HG02970 (cell line): ENCODE results near the gene KRTAP6-2.

Source experiments
- ATAC-seq: cut with Tn5 transposase; IDR thresholded peaks from one replicate; pipeline ENCODE4 v1.9.1; 2021; ENCODE audit warnings: mild to moderate bottlenecking, moderate library complexity, moderate number of reproducible peaks; ENCODE audit not compliant: unreplicated experiment, low FRiP score

Gene KRTAP6-2

GRCh38 chr21:30598802-30599201 lies at the start of gene KRTAP6-2:
KRTAP6-2 (minus strand) TSS chr21:30598902; CDS start chr21:30598874, 28 bp downstream.
- ATAC-seq = no peak

GRCh38 chr21:30646904-30647414 lies 48.3 kb upstream of the KRTAP6-2 start:
- ATAC-seq = no peak

- no peak for ATAC-seq
Observed at GRCh38 chr21:30642564-30642963, 43.9 kb upstream of the KRTAP6-2 start, which contains the start of gene KRTAP20-3. KRTAP20-3 (plus strand) TSS chr21:30642864.

GRCh38 chr21:30638686-30639085 lies 40.0 kb upstream of the KRTAP6-2 start:
- ATAC-seq = no peak

GRCh38 chr21:30634906-30635305 lies 36.2 kb upstream of the KRTAP6-2 start, which contains the start of gene KRTAP20-2:
KRTAP20-2 (plus strand) TSS chr21:30635206; CDS start chr21:30635264, 58 bp downstream.
- no peak for ATAC-seq

- no peak for ATAC-seq
Observed at GRCh38 chr21:30629200-30629599, 30.5 kb upstream of the KRTAP6-2 start.

GRCh38 chr21:30628109-30628508 lies 29.4 kb upstream of the KRTAP6-2 start:
- no peak for ATAC-seq

GRCh38 chr21:30625449-30626165 lies 26.9 kb upstream of the KRTAP6-2 start:
- no peak for ATAC-seq

GRCh38 chr21:30623362-30623761 lies 24.7 kb upstream of the KRTAP6-2 start:
- ATAC-seq = no peak

GRCh38 chr21:30620522-30620921 lies 21.8 kb upstream of the KRTAP6-2 start, which contains the start of gene KRTAP20-4:
KRTAP20-4 (plus strand) TSS chr21:30620627.
- no peak for ATAC-seq

GRCh38 chr21:30620080-30620479 lies 21.4 kb upstream of the KRTAP6-2 start:
- no peak for ATAC-seq

- no peak for ATAC-seq
Observed at GRCh38 chr21:30616125-30616524, 17.4 kb upstream of the KRTAP6-2 start, which contains the start of gene KRTAP20-1. KRTAP20-1 (plus strand) TSS chr21:30616425; CDS start chr21:30616455, 30 bp downstream.

GRCh38 chr21:30615199-30615598 lies 16.5 kb upstream of the KRTAP6-2 start:
- no peak for ATAC-seq

- ATAC-seq = no peak
Observed at GRCh38 chr21:30613836-30614235, 15.1 kb upstream of the KRTAP6-2 start, which contains the start of gene KRTAP6-1. KRTAP6-1 (minus strand) TSS chr21:30613930; CDS start chr21:30613904, 26 bp downstream.

- no peak for ATAC-seq
Observed at GRCh38 chr21:30612132-30612531, 13.4 kb upstream of the KRTAP6-2 start.

- ATAC-seq = no peak
Observed at GRCh38 chr21:30605968-30606367, 7.3 kb upstream of the KRTAP6-2 start.

GRCh38 chr21:30600787-30601186 lies 2.1 kb upstream of the KRTAP6-2 start, which contains the start of gene KRTAP22-1:
KRTAP22-1 (plus strand) TSS chr21:30601087.
- no peak for ATAC-seq

- no peak for ATAC-seq
Observed at GRCh38 chr21:30592140-30592539, 6.6 kb downstream of the KRTAP6-2 start, which contains the start of gene KRTAP6-3. KRTAP6-3 (plus strand) TSS chr21:30592440; CDS start chr21:30592446, 6 bp downstream.

- no peak for ATAC-seq
Observed at GRCh38 chr21:30590297-30590696, 8.4 kb downstream of the KRTAP6-2 start, which contains the start of gene KRTAP22-2. KRTAP22-2 (minus strand) TSS chr21:30590397.

- ATAC-seq = no peak
Observed at GRCh38 chr21:30582870-30583269, 15.8 kb downstream of the KRTAP6-2 start.

- no peak for ATAC-seq
Observed at GRCh38 chr21:30580132-30580531, 18.6 kb downstream of the KRTAP6-2 start.
